H1 (cell line): ENCODE results near the gene HEPHL1. TPM values are rescaled to one million over a fixed set of nuclear protein-coding genes. Genes with fewer than 3 reads are reported as not detected.
A peak's percentile ranks its signal among the peaks of the same experiment; 100 is the strongest.

ENCODE experiments used
- CTCF ChIA-PET: fragments of 300-600 bp; sonication (Branson Sonifier 250); formaldehyde crosslinking; loops from one replicate; lab custom pipeline; 2021; ENCODE audit not compliant: partially characterized antibody; lab: Charles Lee
- POLR2A ChIA-PET: fragments of 300-600 bp; sonication (Branson Sonifier 250); formaldehyde crosslinking; loops from one replicate; lab custom pipeline; 2021; ENCODE audit warnings: inconsistent platforms; ENCODE audit not compliant: partially characterized antibody; lab: Charles Lee
- DNase-seq, 2 experiments: peaks; one replicate each; pipeline versions ENCODE4 v3.0.0 to v3.0.0-alpha.2; 2010 to 2022; ENCODE audit warnings: low spot score in 2 of 2, low read depth in 1 of 2, mixed read lengths in 1 of 2
- FAIRE-seq: peaks from 2 replicates; lab custom pipeline; 2011; peaks lifted over from hg19 to GRCh38; lab: Jason Lieb, UNC
- H2AFZ ChIP-seq: 2 replicates; pipeline ENCODE4 v1.8.1; 2012; ENCODE audit warnings: low read length, inconsistent platforms
- H2AK5ac ChIP-seq: 2 replicates; pipeline ENCODE4 v1.6.1; 2013; ENCODE audit warnings: low read depth, low read length
- H2BK120ac ChIP-seq: replicated peaks from 2 replicates; pipeline ENCODE3; 2013; ENCODE audit warnings: low read depth, low read length, inconsistent platforms
- H2BK12ac ChIP-seq: 2 replicates; pipeline ENCODE4 v1.6.1; 2013; ENCODE audit warnings: low read depth, low read length
- H2BK15ac ChIP-seq: 2 replicates; pipeline ENCODE4 v1.6.1; 2013; ENCODE audit warnings: low read length
- H2BK20ac ChIP-seq: 2 replicates; pipeline ENCODE4 v1.6.1; 2013; ENCODE audit warnings: low read length
- H2BK5ac ChIP-seq: 2 replicates; pipeline ENCODE4 v1.6.1; 2013; ENCODE audit warnings: low read depth, low read length
- H3K14ac ChIP-seq: 2 replicates; pipeline ENCODE4 v1.6.1; 2013; ENCODE audit warnings: inconsistent platforms; ENCODE audit not compliant: insufficient read length
- H3K18ac ChIP-seq: 2 replicates; pipeline ENCODE4 v1.6.1; 2013; ENCODE audit warnings: low read length; ENCODE audit errors: extremely low read depth
- H3K23ac ChIP-seq: 2 replicates; pipeline ENCODE4 v1.6.1; 2013; ENCODE audit warnings: inconsistent platforms; ENCODE audit not compliant: insufficient read length
- H3K23me2 ChIP-seq: 2 replicates; pipeline ENCODE4 v1.6.1; 2013; ENCODE audit warnings: low read depth, low read length
- H3K27ac ChIP-seq: 2 replicates; pipeline ENCODE4 v1.6.1; 2011; ENCODE audit warnings: low read depth, low read length, inconsistent platforms
- H3K27me3 ChIP-seq, 4 experiments: replicated peaks in 1 of 4; 1 replicate in 1 of 4; 2 replicates in 3 of 4; pipeline versions ENCODE4 v1.6.1 to v1.8.1; 2011 to 2013; ENCODE audit warnings: low read length in 3 of 4, mild to moderate bottlenecking in 3 of 4, inconsistent platforms in 2 of 4, mixed read lengths in 2 of 4, moderate library complexity in 1 of 4; ENCODE audit not compliant: control insufficient read depth in 3 of 4, insufficient read depth in 3 of 4; ENCODE audit errors: extremely low read depth in 1 of 4
- H3K36me3 ChIP-seq, 4 experiments: 2 replicates each; pipeline versions ENCODE4 v1.6.1 to v1.8.1; 2011 to 2013; ENCODE audit warnings: mild to moderate bottlenecking in 4 of 4, low read length in 3 of 4, moderate library complexity in 2 of 4, control low read depth in 1 of 4, inconsistent platforms in 1 of 4; ENCODE audit not compliant: insufficient read depth in 4 of 4, control insufficient read depth in 2 of 4
- H3K4ac ChIP-seq: replicated peaks from 2 replicates; pipeline ENCODE3; 2013; ENCODE audit warnings: low read length, low read depth, mixed read lengths, inconsistent platforms; ENCODE audit not compliant: insufficient read length
- H3K4me1 ChIP-seq, 4 experiments: replicated peaks in 1 of 4; 1 replicate in 1 of 4; 2 replicates in 3 of 4; pipeline versions ENCODE4 v1.6.1 to v1.8.1; 2011 to 2013; ENCODE audit warnings: low read length in 3 of 4, inconsistent platforms in 2 of 4, mixed read lengths in 1 of 4; ENCODE audit not compliant: insufficient read depth in 4 of 4, control insufficient read depth in 3 of 4
- H3K4me2 ChIP-seq, 2 experiments: 2 replicates each; pipeline versions ENCODE4 v1.6.1 to v1.8.1; 2011 to 2013; ENCODE audit warnings: low read depth in 2 of 2, low read length in 2 of 2, control low read depth in 1 of 2, inconsistent platforms in 1 of 2, mild to moderate bottlenecking in 1 of 2; ENCODE audit not compliant: insufficient read depth in 1 of 2
- H3K4me3 ChIP-seq, 4 experiments: fragments of 200-600, 300-600 bp in 1 of 4; sonication (generic), shearing (Covaris generic), sonication (Bioruptor Twin) in 1 of 4; 2 replicates each; pipeline versions ENCODE4 v1.5.1 to v1.8.1; 2011 to 2016; ENCODE audit warnings: low read length in 4 of 4, low read depth in 3 of 4, control low read depth in 2 of 4, inconsistent platforms in 2 of 4, mild to moderate bottlenecking in 2 of 4, mixed read lengths in 1 of 4, moderate library complexity in 1 of 4; ENCODE audit not compliant: insufficient read depth in 2 of 4; ENCODE audit errors: extremely low read depth in 1 of 4
- H3K56ac ChIP-seq: replicated peaks from 2 replicates; pipeline ENCODE3; 2013; ENCODE audit warnings: low read depth, mild to moderate bottlenecking, mixed read lengths, low read length, inconsistent platforms; ENCODE audit not compliant: insufficient read length
- H3K79me1 ChIP-seq: 2 replicates; pipeline ENCODE4 v1.6.1; 2013; ENCODE audit warnings: low read depth, low read length, control low read depth
- H3K79me2 ChIP-seq, 2 experiments: 2 replicates each; pipeline versions ENCODE4 v1.6.1 to v1.8.1; 2012 to 2013; ENCODE audit warnings: low read length in 2 of 2, mild to moderate bottlenecking in 2 of 2, inconsistent platforms in 1 of 2; ENCODE audit not compliant: insufficient read depth in 2 of 2, control insufficient read depth in 1 of 2
- H3K9ac ChIP-seq, 4 experiments: replicated peaks in 1 of 4; 1 replicate in 1 of 4; 2 replicates in 3 of 4; pipeline versions ENCODE4 v1.6.1 to v1.8.1; 2011 to 2013; ENCODE audit warnings: low read depth in 3 of 4, low read length in 3 of 4, control low read depth in 2 of 4, mild to moderate bottlenecking in 2 of 4, moderate library complexity in 2 of 4, inconsistent platforms in 1 of 4; ENCODE audit errors: extremely low read depth in 1 of 4
- H3K9me3 ChIP-seq, 2 experiments: 2 replicates each; pipeline versions ENCODE4 v1.6.1 to v1.8.1; 2012 to 2013; ENCODE audit warnings: mild to moderate bottlenecking in 2 of 2, moderate library complexity in 2 of 2, control low read depth in 1 of 2, inconsistent platforms in 1 of 2, low read depth in 1 of 2, low read length in 1 of 2, mixed read lengths in 1 of 2; ENCODE audit not compliant: insufficient read depth in 2 of 2
- H4K20me1 ChIP-seq, 2 experiments: replicated peaks in 1 of 2; 2 replicates each; pipeline versions ENCODE3 to v1.8.1; 2011 to 2013; ENCODE audit warnings: inconsistent platforms in 2 of 2, low read length in 2 of 2, mild to moderate bottlenecking in 1 of 2; ENCODE audit not compliant: insufficient read depth in 2 of 2, control insufficient read depth in 1 of 2
- H4K5ac ChIP-seq: 2 replicates; pipeline ENCODE4 v1.6.1; 2013; ENCODE audit warnings: low read length, low read depth, mixed read lengths, inconsistent platforms; ENCODE audit not compliant: insufficient read length
- H4K8ac ChIP-seq: 2 replicates; pipeline ENCODE4 v1.8.0; 2013; ENCODE audit warnings: mild to moderate bottlenecking, moderate library complexity, low read length, inconsistent platforms; ENCODE audit not compliant: insufficient read depth; ENCODE audit errors: extremely low read depth
- H4K91ac ChIP-seq: replicated peaks from 2 replicates; pipeline ENCODE3; 2013; ENCODE audit warnings: low read length, mixed read lengths, inconsistent platforms; ENCODE audit not compliant: insufficient read length
- KDM5A ChIP-seq: fragments of 200-600 bp; IDR thresholded peaks from 2 replicates; pipeline ENCODE4 v1.7.1; 2012; ENCODE audit warnings: mild to moderate bottlenecking, low read length, inconsistent platforms, mixed read lengths
- RAD21 ChIP-seq, 2 experiments: IDR thresholded peaks in 1 of 2; conservative IDR thresholded peaks in 1 of 2; 2 replicates each; pipeline ENCODE4 v1.6.1; 2011; ENCODE audit warnings: low read depth in 2 of 2, low read length in 2 of 2, improper control_type of control experiment in 1 of 2, inconsistent platforms in 1 of 2, mild to moderate bottlenecking in 1 of 2, moderate library complexity in 1 of 2
- WGBS, 2 experiments: shearing (Covaris generic) in 1 of 2; methylation state at CpG; one replicate each; pipeline versions ENCODE4 v1.1.6 to v1.1.7; 2013 to 2015; ENCODE audit warnings: low lambda C conversion rate in 2 of 2, mixed read lengths in 2 of 2, inconsistent platforms in 1 of 2, low coverage in 1 of 2, missing lambda C conversion rate in 1 of 2; ENCODE audit not compliant: insufficient replicate concordance in 2 of 2, insufficient coverage in 1 of 2, insufficient read length in 1 of 2; ENCODE audit errors: extremely low coverage in 1 of 2, missing lambda C conversion rate in 1 of 2; 5-methylcytosine and 5-hydroxymethylcytosine counted together
- polyA plus RNA-seq, 7 experiments: library from polyadenylated mRNA; depleted of rRNA in 3 of 7; stranded (reverse) in 5 of 7; unstranded in 2 of 7; fragments of >200 nt in 5 of 7; fragments of 200-250 nt in 2 of 7; gene quantifications; 1 replicate in 5 of 7; 2 replicates in 1 of 7; 4 replicates in 1 of 7; pipeline versions ENCODE4 v1.2.1 to v1.2.3, GENCODE V29; 2011 to 2013; ENCODE audit warnings: missing spikeins in 2 of 7, mixed read lengths in 2 of 7
- total RNA-seq: library from RNA; stranded (reverse); fragmentation: NEBNext Ultra II Directional; extraction: Animal tissue kit (Norgen Biotek cat#: 25700); gene quantifications from 2 replicates; pipeline ENCODE4 v1.2.1, GENCODE V29; 2021

Gene HEPHL1
- total and polyA plus RNA-seq, 2 of the 8 experiments (the other 6 are each of a cell fraction or from before 2014, with no cell fraction given), result 0.09 to 0.11 TPM

- H3K4me2 ChIP-seq, result no peak overlapping the region
- H3K27me3 ChIP-seq, result no peaks in the 10 kb centered on the region; a peak in 1 of 7 replicates
- POLR2A ChIA-PET, result no interaction called here
- no peaks in the 10 kb centered on the region for H3K4me1 ChIP-seq
- H4K5ac ChIP-seq, result no peak overlapping the region
- DNase-seq (no peak), FAIRE-seq (no peak)
- H3K79me1 ChIP-seq, result no peaks in the 10 kb centered on the region
- H3K23ac ChIP-seq, result no peak overlapping the region
- no peak overlapping the region for H2BK5ac ChIP-seq
- H3K4me3 ChIP-seq, result no peak overlapping the region
- H3K18ac ChIP-seq, result no peak overlapping the region
- H3K23me2 ChIP-seq, result no peaks in the 10 kb centered on the region; the same call in 1 of the 2 replicates
- 0 out of 2 replicates have a peak overlapping the region, but pooled peaks have one; percentile 13 for H2BK20ac ChIP-seq
- no peaks in the 10 kb centered on the region for H4K20me1 ChIP-seq
- H3K56ac ChIP-seq, result no peak overlapping the region
- CTCF ChIA-PET, result no interaction called here
- H2BK120ac ChIP-seq, result no peak overlapping the region
- H2AFZ ChIP-seq, result no peak overlapping the region
- H3K14ac ChIP-seq, result no peak overlapping the region
- no peaks in the 10 kb centered on the region for H3K79me2 ChIP-seq
- H2BK15ac ChIP-seq, result no peak overlapping the region
- H4K91ac ChIP-seq, result no peak overlapping the region
- H2AK5ac ChIP-seq, result no peak overlapping the region
- WGBS, 2 experiments, result 94% methylated on average over 2 of the region's 2 CpGs; no CpG with 5 or more reads in 1 of the 2 experiments
- TF ChIP-seq RAD21 (IDR thresholded peaks at IDR 0.05 in 1 of 2, conservative IDR thresholded peaks at IDR 0.05 in 1 of 2; ENCODE audit: low read depth in 2 of 2, low read length in 2 of 2) (peak in 1 of 2 experiments; percentile 7; a peak in 1 of 4 replicates), KDM5A (no peak)
- H3K9me3 ChIP-seq, result peaks cover 4 to 8% of the 10 kb centered on the region in 2 experiments; a peak in 2 of 4 replicates
- no peak overlapping the region for H2BK12ac ChIP-seq
- no peak overlapping the region for H3K4ac ChIP-seq
- H4K8ac ChIP-seq, result no peak overlapping the region
- no peaks in the 10 kb centered on the region for H3K36me3 ChIP-seq
- H3K9ac ChIP-seq, result no peak overlapping the region
- no peak overlapping the region for H3K27ac ChIP-seq
These were observed 14.9 kb downstream of the HEPHL1 start for GRCh38 chr11:94036096-94036495.
